Neural progenitor cell (in vitro differentiated cells): ENCODE measurements around the gene BRD2.

Source experiments
- EZH2 ChIP-seq: fragments of 200-600 bp; sonication (generic); IDR thresholded peaks from 2 replicates; pipeline ENCODE4 v1.6.1; 2017; ENCODE audit warnings: antibody characterized with exemption, mild to moderate bottlenecking, moderate library complexity
- EZH2phosphoT487 ChIP-seq: fragments of 200-600 bp; sonication (generic); IDR thresholded peaks from 2 replicates; pipeline ENCODE4 v1.6.1; 2017; ENCODE audit warnings: antibody characterized with exemption
- TF ChIP-seq, protein P1 (sequence below): fragments of 200-600 bp; sonication (generic); IDR thresholded peaks from 2 replicates; pipeline ENCODE4 v1.5.1; 2017; ENCODE audit warnings: antibody characterized with exemption, mild to moderate bottlenecking

DNA sequence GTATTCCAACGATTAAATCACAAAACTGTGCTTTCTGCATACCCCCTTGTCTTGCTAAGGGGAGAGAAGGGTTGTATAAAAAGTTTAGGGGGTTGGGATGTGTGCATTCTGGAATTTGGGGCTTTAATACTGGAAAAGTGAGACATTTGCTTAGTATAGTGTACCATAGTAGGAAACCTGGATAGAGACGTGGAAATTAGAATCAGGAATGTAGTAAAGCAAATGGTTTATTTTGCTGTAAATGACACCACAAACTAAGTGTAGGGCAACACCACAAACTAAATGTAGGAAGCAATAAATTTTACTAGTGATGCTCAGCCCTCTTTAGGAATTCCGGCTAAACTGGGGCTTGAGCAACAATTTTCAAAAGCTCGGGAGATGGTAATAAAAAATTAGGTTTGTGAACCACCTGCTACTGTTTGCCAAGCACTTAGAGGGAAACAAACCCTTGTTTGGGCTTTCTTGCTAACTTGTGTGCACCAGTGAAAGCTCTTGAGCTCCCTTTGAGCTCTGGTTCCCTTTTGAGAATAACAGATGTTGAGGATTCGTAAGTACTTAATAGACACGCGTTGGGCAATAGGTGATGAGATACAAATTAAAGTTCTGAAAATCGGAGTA is 13.8 kb downstream of the BRD2 start:
- TF ChIP-seq, protein P1, sequence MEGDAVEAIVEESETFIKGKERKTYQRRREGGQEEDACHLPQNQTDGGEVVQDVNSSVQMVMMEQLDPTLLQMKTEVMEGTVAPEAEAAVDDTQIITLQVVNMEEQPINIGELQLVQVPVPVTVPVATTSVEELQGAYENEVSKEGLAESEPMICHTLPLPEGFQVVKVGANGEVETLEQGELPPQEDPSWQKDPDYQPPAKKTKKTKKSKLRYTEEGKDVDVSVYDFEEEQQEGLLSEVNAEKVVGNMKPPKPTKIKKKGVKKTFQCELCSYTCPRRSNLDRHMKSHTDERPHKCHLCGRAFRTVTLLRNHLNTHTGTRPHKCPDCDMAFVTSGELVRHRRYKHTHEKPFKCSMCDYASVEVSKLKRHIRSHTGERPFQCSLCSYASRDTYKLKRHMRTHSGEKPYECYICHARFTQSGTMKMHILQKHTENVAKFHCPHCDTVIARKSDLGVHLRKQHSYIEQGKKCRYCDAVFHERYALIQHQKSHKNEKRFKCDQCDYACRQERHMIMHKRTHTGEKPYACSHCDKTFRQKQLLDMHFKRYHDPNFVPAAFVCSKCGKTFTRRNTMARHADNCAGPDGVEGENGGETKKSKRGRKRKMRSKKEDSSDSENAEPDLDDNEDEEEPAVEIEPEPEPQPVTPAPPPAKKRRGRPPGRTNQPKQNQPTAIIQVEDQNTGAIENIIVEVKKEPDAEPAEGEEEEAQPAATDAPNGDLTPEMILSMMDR = no peak
- TF ChIP-seq EZH2phosphoT487 (no peak), EZH2 (no peak)
